ENCODE results near the gene MCCC2. TPM values are rescaled to one million over a fixed set of nuclear protein-coding genes. Genes with fewer than 3 reads are reported as not detected.

Gene MCCC2
- total RNA-seq, 1 donor: 28.2 TPM

- Histone ChIP-seq H3K27ac (ENCODE audit: low read depth, low read length) (no peak overlapping the region), H4K20me1 (ENCODE audit: insufficient read depth, low read length) (no peaks in the 10 kb centered on the region), H3K9me3 (ENCODE audit: low read depth, low read length) (no peaks in the 10 kb centered on the region), H3K4me2 (ENCODE audit: insufficient read depth, low read length) (no peak overlapping the region), H3K36me3 (ENCODE audit: insufficient read depth, low read length) (peaks cover 1% of the 10 kb centered on the region), H3K4me1 (ENCODE audit: insufficient read depth, low read length) (peaks cover 11% of the 10 kb centered on the region), H2AFZ (ENCODE audit: low read length) (no peak overlapping the region), H3K27me3 (ENCODE audit: insufficient read depth, low read length) (no peaks in the 10 kb centered on the region), H3K4me3 (ENCODE audit: insufficient read depth, low read length) (no peak overlapping the region), H3K79me2 (ENCODE audit: insufficient read depth, low read length) (peaks cover 32% of the 10 kb centered on the region)
- no peak for DNase-seq (ENCODE audit: insufficient read length, low spot score, missing footprints)
- no peak for TF ChIP-seq CTCF (IDR thresholded peaks at IDR 0.05; ENCODE audit: extremely low read depth, low read depth, low read length)
Observed at GRCh38 chr5:71591100-71591499, 4.0 kb downstream of the MCCC2 start.

- H3K4me1 ChIP-seq (ENCODE audit: insufficient read depth, low read length): peaks cover 14% of the 10 kb centered on the region
- no peaks in the 10 kb centered on the region for H3K27me3 ChIP-seq (ENCODE audit: insufficient read depth, low read length)
- no peak overlapping the region for H3K4me3 ChIP-seq (ENCODE audit: insufficient read depth, low read length)
- no peak overlapping the region for H3K4me2 ChIP-seq (ENCODE audit: insufficient read depth, low read length)
- DNase-seq (ENCODE audit: insufficient read length, low spot score, missing footprints): peak; percentile 54
- H4K20me1 ChIP-seq (ENCODE audit: insufficient read depth, low read length): peaks cover 4% of the 10 kb centered on the region
- H2AFZ ChIP-seq (ENCODE audit: low read length): no peak overlapping the region
- H3K36me3 ChIP-seq (ENCODE audit: insufficient read depth, low read length): peaks cover 25% of the 10 kb centered on the region
- H3K79me2 ChIP-seq (ENCODE audit: insufficient read depth, low read length): no peaks in the 10 kb centered on the region
- no peak overlapping the region for H3K27ac ChIP-seq (ENCODE audit: low read depth, low read length)
- no peaks in the 10 kb centered on the region for H3K9me3 ChIP-seq (ENCODE audit: low read depth, low read length)
- TF ChIP-seq CTCF (IDR thresholded peaks at IDR 0.05; ENCODE audit: extremely low read depth, low read depth, low read length): no peak
Observed at GRCh38 chr5:71596169-71596568, 9.0 kb downstream of the MCCC2 start.

GRCh38 chr5:71597001-71597400 is 9.9 kb downstream of the MCCC2 start:
- Histone ChIP-seq H2AFZ (ENCODE audit: low read length) (no peak overlapping the region), H3K79me2 (ENCODE audit: insufficient read depth, low read length) (no peaks in the 10 kb centered on the region), H3K4me3 (ENCODE audit: insufficient read depth, low read length) (no peak overlapping the region)

GRCh38 chr5:71600783-71601182 is 13.6 kb downstream of the MCCC2 start:
- Histone ChIP-seq H3K4me3 (ENCODE audit: insufficient read depth, low read length) (peak overlapping the region; percentile 0), H3K27me3 (ENCODE audit: insufficient read depth, low read length) (no peaks in the 10 kb centered on the region), H4K20me1 (ENCODE audit: insufficient read depth, low read length) (peaks cover 4% of the 10 kb centered on the region), H3K36me3 (ENCODE audit: insufficient read depth, low read length) (peaks cover 32% of the 10 kb centered on the region), H3K4me1 (ENCODE audit: insufficient read depth, low read length) (peaks cover 20% of the 10 kb centered on the region), H3K27ac (ENCODE audit: low read depth, low read length) (peak overlapping the region; percentile 78), H3K4me2 (ENCODE audit: insufficient read depth, low read length) (peak overlapping the region; percentile 57), H3K9me3 (ENCODE audit: low read depth, low read length) (no peaks in the 10 kb centered on the region), H2AFZ (ENCODE audit: low read length) (no peak overlapping the region), H3K79me2 (ENCODE audit: insufficient read depth, low read length) (no peaks in the 10 kb centered on the region)
- TF ChIP-seq CTCF (IDR thresholded peaks at IDR 0.05; ENCODE audit: extremely low read depth, low read depth, low read length): no peak
- no peak for DNase-seq (ENCODE audit: insufficient read length, low spot score, missing footprints)

More at GRCh38 chr5:71597001-71597400, 9.9 kb downstream of the MCCC2 start:
- Histone ChIP-seq H4K20me1 (ENCODE audit: insufficient read depth, low read length) (peaks cover 4% of the 10 kb centered on the region), H3K36me3 (ENCODE audit: insufficient read depth, low read length) (peaks cover 25% of the 10 kb centered on the region), H3K27me3 (ENCODE audit: insufficient read depth, low read length) (no peaks in the 10 kb centered on the region), H3K27ac (ENCODE audit: low read depth, low read length) (no peak overlapping the region), H3K9me3 (ENCODE audit: low read depth, low read length) (no peaks in the 10 kb centered on the region), H3K4me2 (ENCODE audit: insufficient read depth, low read length) (no peak overlapping the region), H3K4me1 (ENCODE audit: insufficient read depth, low read length) (peaks cover 18% of the 10 kb centered on the region)
- TF ChIP-seq CTCF (IDR thresholded peaks at IDR 0.05; ENCODE audit: extremely low read depth, low read depth, low read length): no peak
- no peak for DNase-seq (ENCODE audit: insufficient read length, low spot score, missing footprints)

Data from osteoblast (primary cell).